PC-9 (cell line): ENCODE results near the gene PTPN21. TPM values are rescaled to one million over a fixed set of nuclear protein-coding genes. Genes with fewer than 3 reads are reported as not detected.

Source experiments
- BruUV-seq: library from RNA; stranded (reverse); fragments of 400-500 nt; replicated peaks from 2 replicates; lab custom pipeline; 2021; lab: Mats Ljungman, UMichigan
- CTCF ChIA-PET: fragments of 300-600 bp; sonication (Branson Sonifier 250); formaldehyde crosslinking; loops from one replicate; lab custom pipeline; 2022; ENCODE audit warnings: antibody characterized with exemption; lab: Charles Lee
- POLR2A ChIA-PET: fragments of 300-600 bp; sonication (Branson Sonifier 250); formaldehyde crosslinking; loops from one replicate; lab custom pipeline; 2022; ENCODE audit warnings: antibody characterized with exemption; ENCODE audit not compliant: unreplicated experiment; lab: Charles Lee
- DNase-seq, 2 experiments: peaks; one replicate each; pipeline versions ENCODE4 v3.0.0 to v3.0.0-alpha.2; 2015 to 2022; ENCODE audit warnings: mixed read lengths in 1 of 2
- H2AFZ ChIP-seq: fragments of 200-600 bp; sonication (generic); 2 replicates; pipeline ENCODE4 v1.8.1; 2017; ENCODE audit warnings: antibody characterized with exemption
- H3F3A ChIP-seq: fragments of 200-600 bp; sonication (generic); 2 replicates; pipeline ENCODE4 v1.8.1; 2017; ENCODE audit warnings: antibody characterized with exemption, mild to moderate bottlenecking, low read depth; ENCODE audit not compliant: insufficient read depth
- H3K27ac ChIP-seq: fragments of 200-600 bp; sonication (generic); 2 replicates; pipeline ENCODE4 v1.6.1; 2016; ENCODE audit warnings: mixed run types
- H3K27me3 ChIP-seq: fragments of 200-600 bp; sonication (generic); 2 replicates; pipeline ENCODE4 v1.6.1; 2016; ENCODE audit warnings: low read depth, mixed run types; ENCODE audit not compliant: insufficient read depth
- H3K36me3 ChIP-seq: fragments of 200-600 bp; sonication (generic); 2 replicates; pipeline ENCODE4 v1.6.1; 2016; ENCODE audit warnings: low read depth, mixed run types
- H3K4me1 ChIP-seq: fragments of 200-600 bp; sonication (generic); replicated peaks from 2 replicates; pipeline ENCODE4 v1.6.1; 2016; ENCODE audit warnings: mixed run types; ENCODE audit not compliant: insufficient read depth
- H3K4me2 ChIP-seq: fragments of 200-600 bp; sonication (generic); 2 replicates; pipeline ENCODE4 v1.6.1; 2017; ENCODE audit warnings: mixed run types
- H3K4me3 ChIP-seq: fragments of 200-600 bp; sonication (generic); 2 replicates; pipeline ENCODE4 v1.6.1; 2016; ENCODE audit warnings: mixed run types
- H3K79me2 ChIP-seq: fragments of 200-600 bp; sonication (generic); 2 replicates; pipeline ENCODE4 v1.6.1; 2017; ENCODE audit warnings: low read depth, mixed run types
- H3K9me2 ChIP-seq: fragments of 200-600 bp; sonication (generic); 2 replicates; pipeline ENCODE4 v1.8.1; 2017; ENCODE audit warnings: mild to moderate bottlenecking; ENCODE audit not compliant: insufficient read depth
- H3K9me3 ChIP-seq: fragments of 200-600 bp; sonication (generic); 2 replicates; pipeline ENCODE4 v1.8.1; 2016; ENCODE audit warnings: low read depth; ENCODE audit not compliant: insufficient read depth
- H4K20me1 ChIP-seq: fragments of 200-600 bp; sonication (generic); 2 replicates; pipeline ENCODE4 v1.8.1; 2017; ENCODE audit not compliant: insufficient read depth
- EZH2 ChIP-seq: fragments of 200-600 bp; sonication (generic); IDR thresholded peaks from 2 replicates; pipeline ENCODE4 v1.8.0; 2017; ENCODE audit warnings: antibody characterized with exemption, low read depth
- intact Hi-C: fragments of 100-400 bp; cut with micrococcal nuclease; formaldehyde crosslinking; loops from one replicate; pipeline ENCODE4 v1.10.0; 2022; ENCODE audit not compliant: unreplicated experiment
- total RNA-seq: library from RNA; stranded (reverse); gene quantifications from 2 replicates; pipeline ENCODE4 v1.2.3, GENCODE V29; 2021
- TF ChIP-seq, protein P1 (sequence below): fragments of 200-600 bp; sonication (generic); conservative IDR thresholded peaks from 2 replicates; pipeline ENCODE4 v1.6.1; 2017; ENCODE audit warnings: mixed run types, antibody characterized with exemption, mild to moderate bottlenecking, moderate library complexity

Gene PTPN21
- total RNA-seq, 1 experiment from 2014 or later, result 4.0 TPM

DNA sequence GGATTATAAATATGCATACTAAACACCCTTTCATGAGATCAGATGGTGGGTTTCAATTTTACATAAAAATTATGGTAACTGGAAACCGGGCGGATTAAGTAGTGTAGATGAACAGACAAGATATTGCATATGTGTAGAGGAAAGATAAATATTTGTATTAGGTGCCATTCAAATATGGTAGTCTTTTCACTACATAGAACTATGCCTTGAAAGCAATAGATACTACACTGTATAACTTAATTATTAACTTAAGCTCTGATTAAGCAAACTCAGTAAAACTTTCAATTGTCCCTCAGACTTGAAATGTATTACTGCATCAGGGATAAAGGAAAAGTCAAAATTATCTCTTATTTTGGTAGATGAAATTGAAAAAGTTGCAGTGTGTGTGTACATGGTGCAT is 1.9 kb downstream of the PTPN21 start:
- intact Hi-C loops, result no loop called here
- peak overlapping the region; percentile 90; the same call in 1 of the 2 replicates for H3K4me3 ChIP-seq
- POLR2A ChIA-PET, result no interaction called here

DNA sequence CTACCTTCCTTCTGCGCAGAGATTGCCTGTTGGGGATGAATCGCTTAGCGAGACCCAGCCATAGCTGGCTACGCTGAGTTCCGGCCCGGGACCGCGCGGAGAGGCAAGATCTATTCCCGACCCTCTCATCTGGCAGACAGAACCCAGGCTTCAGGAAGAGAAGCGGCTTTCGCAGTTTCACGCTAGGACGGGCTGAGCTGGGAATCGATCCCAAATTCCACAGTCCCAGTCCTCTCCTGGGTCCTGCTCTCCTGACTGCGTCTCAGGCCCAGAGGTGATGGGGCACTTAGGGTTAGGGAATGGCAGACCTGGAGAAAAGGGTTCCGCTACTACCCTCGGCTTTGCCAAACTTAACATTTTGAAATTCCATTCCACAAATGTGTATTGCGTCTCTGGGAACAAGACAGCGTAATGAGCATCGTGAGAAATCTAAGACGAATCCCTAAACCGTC is 2.8 kb downstream of the PTPN21 start:
- H3K36me3 ChIP-seq, result no peaks in the 10 kb centered on the region
- peaks cover 6% of the 10 kb centered on the region; the same call in 1 of the 2 replicates for H3F3A ChIP-seq
- intact Hi-C loops, result no loop called here
- no peak for DNase-seq
- ChIA-PET CTCF (no interaction called here), POLR2A (interaction anchor here (0.7 kb wide), 1 partner anchor 43 kb away, joined by 5 read pairs; no protein-coding TSS in a partner anchor)
- BruUV-seq, result TSS peak; percentile 42
- H3K27me3 ChIP-seq, result no peaks in the 10 kb centered on the region
- TF ChIP-seq, protein P1, sequence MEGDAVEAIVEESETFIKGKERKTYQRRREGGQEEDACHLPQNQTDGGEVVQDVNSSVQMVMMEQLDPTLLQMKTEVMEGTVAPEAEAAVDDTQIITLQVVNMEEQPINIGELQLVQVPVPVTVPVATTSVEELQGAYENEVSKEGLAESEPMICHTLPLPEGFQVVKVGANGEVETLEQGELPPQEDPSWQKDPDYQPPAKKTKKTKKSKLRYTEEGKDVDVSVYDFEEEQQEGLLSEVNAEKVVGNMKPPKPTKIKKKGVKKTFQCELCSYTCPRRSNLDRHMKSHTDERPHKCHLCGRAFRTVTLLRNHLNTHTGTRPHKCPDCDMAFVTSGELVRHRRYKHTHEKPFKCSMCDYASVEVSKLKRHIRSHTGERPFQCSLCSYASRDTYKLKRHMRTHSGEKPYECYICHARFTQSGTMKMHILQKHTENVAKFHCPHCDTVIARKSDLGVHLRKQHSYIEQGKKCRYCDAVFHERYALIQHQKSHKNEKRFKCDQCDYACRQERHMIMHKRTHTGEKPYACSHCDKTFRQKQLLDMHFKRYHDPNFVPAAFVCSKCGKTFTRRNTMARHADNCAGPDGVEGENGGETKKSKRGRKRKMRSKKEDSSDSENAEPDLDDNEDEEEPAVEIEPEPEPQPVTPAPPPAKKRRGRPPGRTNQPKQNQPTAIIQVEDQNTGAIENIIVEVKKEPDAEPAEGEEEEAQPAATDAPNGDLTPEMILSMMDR, result no peak
- no peak for TF ChIP-seq EZH2
- H3K4me2 ChIP-seq, result peak overlapping the region; percentile 95
- H3K79me2 ChIP-seq, result peaks cover 20% of the 10 kb centered on the region
- no peaks in the 10 kb centered on the region for H4K20me1 ChIP-seq
- peaks cover 17% of the 10 kb centered on the region for H3K4me1 ChIP-seq
- H3K9me3 ChIP-seq, result no peaks in the 10 kb centered on the region
- H2AFZ ChIP-seq, result peak overlapping the region; percentile 95
- H3K4me3 ChIP-seq, result peak overlapping the region; percentile 76
- no peak overlapping the region for H3K27ac ChIP-seq
- H3K9me2 ChIP-seq, result no peaks in the 10 kb centered on the region

More for the DNA sequence above, 1.9 kb downstream of the PTPN21 start:
- H2AFZ ChIP-seq, result no peak overlapping the region
- TF ChIP-seq, protein P1, result no peak
- TF ChIP-seq EZH2, result no peak
- no peaks in the 10 kb centered on the region for H4K20me1 ChIP-seq
- no peaks in the 10 kb centered on the region for H3K27me3 ChIP-seq
- BruUV-seq, result no TSS peak
- peaks cover 6% of the 10 kb centered on the region; the same call in 1 of the 2 replicates for H3F3A ChIP-seq
- H3K4me1 ChIP-seq, result peaks cover 17% of the 10 kb centered on the region
- no peak for DNase-seq
- no peaks in the 10 kb centered on the region for H3K9me3 ChIP-seq
- no peak overlapping the region for H3K27ac ChIP-seq
- H3K4me2 ChIP-seq, result peak overlapping the region; percentile 95
- H3K9me2 ChIP-seq, result no peaks in the 10 kb centered on the region
- H3K79me2 ChIP-seq, result peaks cover 20% of the 10 kb centered on the region
- CTCF ChIA-PET, result no interaction called here
- no peaks in the 10 kb centered on the region for H3K36me3 ChIP-seq

GRCh38 chr14:88551094-88551870 is 3.5 kb downstream of the PTPN21 start:
- intact Hi-C loops, result no loop called here
- POLR2A ChIA-PET, result interaction anchor here (0.7 kb wide), 1 partner anchor 43 kb away, joined by 5 read pairs; no protein-coding TSS in a partner anchor
- peak overlapping the region; percentile 95 for H2AFZ ChIP-seq

More at GRCh38 chr14:88551094-88551870, 3.5 kb downstream of the PTPN21 start:
- Histone ChIP-seq H3K79me2 (peaks cover 20% of the 10 kb centered on the region), H3K9me2 (no peaks in the 10 kb centered on the region), H3K9me3 (no peaks in the 10 kb centered on the region), H3K4me2 (peak overlapping the region; percentile 95), H3K4me3 (peak overlapping the region; percentile 76), H3K36me3 (no peaks in the 10 kb centered on the region), H3K27me3 (no peaks in the 10 kb centered on the region), H4K20me1 (no peaks in the 10 kb centered on the region), H3F3A (peaks cover 6% of the 10 kb centered on the region; the same call in 1 of the 2 replicates), H3K4me1 (peaks cover 17% of the 10 kb centered on the region), H3K27ac (no peak overlapping the region)
- TF ChIP-seq EZH2, result no peak
- TF ChIP-seq, protein P1, result no peak
- no TSS peak for BruUV-seq
- CTCF ChIA-PET, result interaction anchor here (0.6 kb wide), 1 partner anchor 33 kb away, joined by 3 read pairs; no protein-coding TSS in a partner anchor
- DNase-seq, result peak; percentile 57 to 63
